Fibroblast of lung (primary cell): ENCODE measurements around the gene ATXN2.

Source experiments
- EZH2 ChIP-seq: IDR thresholded peaks from 2 replicates; pipeline ENCODE4 v1.5.1; 2012; ENCODE audit warnings: low read length, control low read depth, mild to moderate bottlenecking; ENCODE audit errors: missing control alignments
- TF ChIP-seq, protein P1 (sequence below), 2 donors: IDR thresholded peaks in 1 of 2; conservative IDR thresholded peaks in 1 of 2; 1 replicate in 1 of 2; 2 replicates in 1 of 2; pipeline ENCODE4 v1.5.1; 2011 to 2012; ENCODE audit warnings: low read length in 2 of 2, control low read depth in 1 of 2, inconsistent platforms in 1 of 2, low read depth in 1 of 2, mild to moderate bottlenecking in 1 of 2

DNA sequence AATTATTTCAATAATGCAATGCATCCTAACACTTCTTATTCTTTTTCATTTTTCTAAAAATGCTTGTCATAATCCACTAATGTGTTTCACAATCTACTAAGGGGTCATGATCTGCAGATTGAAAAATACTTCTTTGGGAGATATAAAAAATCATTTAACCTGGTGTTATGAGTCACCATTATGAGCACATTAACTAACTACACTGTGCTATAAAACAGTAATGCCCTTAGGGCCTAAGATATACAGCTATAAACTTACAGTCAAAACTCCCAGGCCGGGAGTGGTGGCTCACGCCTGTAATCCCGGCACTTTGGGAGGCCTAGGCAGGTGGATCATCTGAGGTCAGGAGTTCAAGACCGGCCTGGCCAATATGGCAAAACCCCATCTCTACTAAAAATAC lies 14.2 kb downstream of the ATXN2 start:
- TF ChIP-seq, protein P1, sequence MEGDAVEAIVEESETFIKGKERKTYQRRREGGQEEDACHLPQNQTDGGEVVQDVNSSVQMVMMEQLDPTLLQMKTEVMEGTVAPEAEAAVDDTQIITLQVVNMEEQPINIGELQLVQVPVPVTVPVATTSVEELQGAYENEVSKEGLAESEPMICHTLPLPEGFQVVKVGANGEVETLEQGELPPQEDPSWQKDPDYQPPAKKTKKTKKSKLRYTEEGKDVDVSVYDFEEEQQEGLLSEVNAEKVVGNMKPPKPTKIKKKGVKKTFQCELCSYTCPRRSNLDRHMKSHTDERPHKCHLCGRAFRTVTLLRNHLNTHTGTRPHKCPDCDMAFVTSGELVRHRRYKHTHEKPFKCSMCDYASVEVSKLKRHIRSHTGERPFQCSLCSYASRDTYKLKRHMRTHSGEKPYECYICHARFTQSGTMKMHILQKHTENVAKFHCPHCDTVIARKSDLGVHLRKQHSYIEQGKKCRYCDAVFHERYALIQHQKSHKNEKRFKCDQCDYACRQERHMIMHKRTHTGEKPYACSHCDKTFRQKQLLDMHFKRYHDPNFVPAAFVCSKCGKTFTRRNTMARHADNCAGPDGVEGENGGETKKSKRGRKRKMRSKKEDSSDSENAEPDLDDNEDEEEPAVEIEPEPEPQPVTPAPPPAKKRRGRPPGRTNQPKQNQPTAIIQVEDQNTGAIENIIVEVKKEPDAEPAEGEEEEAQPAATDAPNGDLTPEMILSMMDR (conservative IDR thresholded peaks at IDR 0.05 in 1 of 2, IDR thresholded peaks at IDR 0.05 in 1 of 2; ENCODE audit: low read depth in 1 of 2, low read length in 2 of 2): no peak
- no peak for TF ChIP-seq EZH2
